ENCODE measurements around the gene ZNF236. TPM values are rescaled to one million over a fixed set of nuclear protein-coding genes. Genes with fewer than 3 reads are reported as not detected.

ZNF236 gene
- total RNA-seq, 1 experiment from 2014 or later = 14.9 TPM

DNA sequence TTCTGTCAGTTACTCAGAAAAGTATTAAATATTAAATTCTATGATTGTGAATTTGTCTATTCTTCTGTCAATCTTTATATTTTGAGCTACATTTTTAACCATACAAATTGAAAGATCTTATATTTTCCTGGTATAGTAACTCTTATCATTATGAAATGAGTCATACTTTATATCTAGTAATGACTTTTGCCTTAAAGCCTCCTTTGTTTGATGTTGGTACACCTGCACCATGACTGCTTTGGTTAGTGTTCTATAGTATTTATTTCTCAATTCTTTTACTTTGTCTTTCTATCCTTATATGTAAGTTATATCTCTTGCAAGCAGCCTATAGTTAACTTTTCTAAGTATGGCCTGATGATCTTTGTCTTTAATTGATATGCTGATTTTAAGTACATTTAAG, 13.0 kb downstream of the ZNF236 start:
- BruUV-seq (replicated peaks) = no TSS peak
- CTCF ChIA-PET = no interaction called here
- POLR2A ChIA-PET = no interaction called here
- Histone ChIP-seq H3K4me3 (ENCODE audit: low read depth, low read length) (no peak overlapping the region), H3K9me3 (no peaks in the 10 kb centered on the region), H3K36me3 (ENCODE audit: control insufficient read depth, insufficient read depth, low read length) (no peaks in the 10 kb centered on the region), H3K4me1 (peaks cover 5% of the 10 kb centered on the region; the same call in 1 of the 2 replicates), H3K27me3 (replicated peaks; ENCODE audit: control insufficient read depth, insufficient read depth, low read length) (no peaks in the 10 kb centered on the region)
- intact Hi-C loops (cut with micrococcal nuclease; ENCODE audit: unreplicated experiment) = no loop called here
- H3K4me3 Mint-ChIP-seq (ENCODE audit: unreplicated experiment) = no peak overlapping the region
- H3K36me3 Mint-ChIP-seq (ENCODE audit: insufficient read depth, unreplicated experiment) = no peaks in the 10 kb centered on the region
- H3K27ac Mint-ChIP-seq (ENCODE audit: unreplicated experiment) = no peak overlapping the region
- no peak for DNase-seq
- peaks cover 12% of the 10 kb centered on the region for H3K4me1 Mint-ChIP-seq (ENCODE audit: low read depth, unreplicated experiment)
- no peaks in the 10 kb centered on the region for H3K9me3 Mint-ChIP-seq (ENCODE audit: unreplicated experiment)
- TF ChIP-seq, protein P1, sequence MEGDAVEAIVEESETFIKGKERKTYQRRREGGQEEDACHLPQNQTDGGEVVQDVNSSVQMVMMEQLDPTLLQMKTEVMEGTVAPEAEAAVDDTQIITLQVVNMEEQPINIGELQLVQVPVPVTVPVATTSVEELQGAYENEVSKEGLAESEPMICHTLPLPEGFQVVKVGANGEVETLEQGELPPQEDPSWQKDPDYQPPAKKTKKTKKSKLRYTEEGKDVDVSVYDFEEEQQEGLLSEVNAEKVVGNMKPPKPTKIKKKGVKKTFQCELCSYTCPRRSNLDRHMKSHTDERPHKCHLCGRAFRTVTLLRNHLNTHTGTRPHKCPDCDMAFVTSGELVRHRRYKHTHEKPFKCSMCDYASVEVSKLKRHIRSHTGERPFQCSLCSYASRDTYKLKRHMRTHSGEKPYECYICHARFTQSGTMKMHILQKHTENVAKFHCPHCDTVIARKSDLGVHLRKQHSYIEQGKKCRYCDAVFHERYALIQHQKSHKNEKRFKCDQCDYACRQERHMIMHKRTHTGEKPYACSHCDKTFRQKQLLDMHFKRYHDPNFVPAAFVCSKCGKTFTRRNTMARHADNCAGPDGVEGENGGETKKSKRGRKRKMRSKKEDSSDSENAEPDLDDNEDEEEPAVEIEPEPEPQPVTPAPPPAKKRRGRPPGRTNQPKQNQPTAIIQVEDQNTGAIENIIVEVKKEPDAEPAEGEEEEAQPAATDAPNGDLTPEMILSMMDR (IDR thresholded peaks at IDR 0.05; ENCODE audit: insufficient read depth in 1 of 2, low read depth in 1 of 2, low read length in 1 of 2, severe bottlenecking in 1 of 2, unreplicated experiment in 1 of 2) = no peak
- no peaks in the 10 kb centered on the region for H3K27me3 Mint-ChIP-seq (ENCODE audit: insufficient read depth, unreplicated experiment)

DNA sequence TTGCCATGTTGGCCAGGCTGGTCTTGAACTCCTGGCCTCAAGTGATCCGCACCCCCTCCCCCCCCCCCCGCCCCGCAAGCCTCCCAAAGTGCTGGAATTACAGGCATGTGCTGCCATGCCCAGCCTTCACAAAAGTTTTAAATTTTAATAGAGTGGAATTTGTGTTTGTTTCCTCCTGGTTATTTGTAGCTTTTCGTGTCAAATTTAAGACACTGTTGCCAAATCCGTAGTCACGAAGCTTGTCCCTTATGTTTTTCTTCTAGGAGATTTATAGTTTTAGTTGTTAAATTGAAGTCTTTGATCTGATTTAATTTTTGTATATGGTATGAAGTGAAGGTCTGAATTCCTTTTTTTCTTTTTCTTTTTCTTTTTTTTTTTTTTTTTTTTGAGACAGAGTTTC, 14.7 kb downstream of the ZNF236 start:
- H3K27me3 Mint-ChIP-seq (ENCODE audit: insufficient read depth, unreplicated experiment) = no peaks in the 10 kb centered on the region
- Histone ChIP-seq H3K4me1 (peaks cover 5% of the 10 kb centered on the region; the same call in 1 of the 2 replicates), H3K27me3 (replicated peaks; ENCODE audit: control insufficient read depth, insufficient read depth, low read length) (no peaks in the 10 kb centered on the region), H3K36me3 (ENCODE audit: control insufficient read depth, insufficient read depth, low read length) (no peaks in the 10 kb centered on the region), H3K9me3 (no peaks in the 10 kb centered on the region), H3K4me3 (ENCODE audit: low read depth, low read length) (no peak overlapping the region)
- peaks cover 12% of the 10 kb centered on the region for H3K4me1 Mint-ChIP-seq (ENCODE audit: low read depth, unreplicated experiment)
- H3K4me3 Mint-ChIP-seq (ENCODE audit: unreplicated experiment) = no peak overlapping the region
- no peak for DNase-seq
- H3K36me3 Mint-ChIP-seq (ENCODE audit: insufficient read depth, unreplicated experiment) = no peaks in the 10 kb centered on the region
- ChIA-PET CTCF (no interaction called here), POLR2A (no interaction called here)
- intact Hi-C loops (cut with micrococcal nuclease; ENCODE audit: unreplicated experiment) = no loop called here
- no peaks in the 10 kb centered on the region for H3K9me3 Mint-ChIP-seq (ENCODE audit: unreplicated experiment)
- no TSS peak for BruUV-seq (replicated peaks)
- TF ChIP-seq, protein P1 (IDR thresholded peaks at IDR 0.05; ENCODE audit: insufficient read depth in 1 of 2, low read depth in 1 of 2, low read length in 1 of 2, severe bottlenecking in 1 of 2, unreplicated experiment in 1 of 2) = no peak
- H3K27ac Mint-ChIP-seq (ENCODE audit: unreplicated experiment) = no peak overlapping the region

DNA sequence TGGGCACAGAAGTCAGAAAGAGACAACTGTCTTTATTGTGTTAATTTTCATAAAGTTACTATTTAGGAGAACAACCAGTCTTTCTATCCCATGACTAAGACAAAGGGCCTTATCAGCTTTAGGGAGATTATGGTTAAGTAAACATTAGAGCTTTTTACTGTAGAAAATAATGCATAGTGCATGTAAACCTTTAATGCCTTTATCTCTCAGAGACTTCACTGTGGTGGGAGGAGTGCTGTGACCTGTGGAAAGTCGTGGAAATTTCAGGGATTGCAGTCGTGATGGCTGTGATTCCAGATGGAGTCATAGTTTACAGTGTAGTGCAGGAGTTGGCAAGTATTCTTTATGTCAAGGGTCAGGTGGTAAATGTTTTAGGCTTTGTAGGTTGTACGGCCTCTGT, 15.8 kb downstream of the ZNF236 start:
- H3K4me3 ChIP-seq (ENCODE audit: low read depth, low read length) = no peak overlapping the region
- ChIA-PET CTCF (no interaction called here), POLR2A (no interaction called here)
- Mint-ChIP-seq H3K4me3 (ENCODE audit: unreplicated experiment) (peak overlapping the region; percentile 13), H3K36me3 (ENCODE audit: insufficient read depth, unreplicated experiment) (no peaks in the 10 kb centered on the region), H3K27me3 (ENCODE audit: insufficient read depth, unreplicated experiment) (no peaks in the 10 kb centered on the region), H3K27ac (ENCODE audit: unreplicated experiment) (no peak overlapping the region), H3K9me3 (ENCODE audit: unreplicated experiment) (no peaks in the 10 kb centered on the region), H3K4me1 (ENCODE audit: low read depth, unreplicated experiment) (peaks cover 16% of the 10 kb centered on the region)
- peaks cover 5% of the 10 kb centered on the region; the same call in 1 of the 2 replicates for H3K4me1 ChIP-seq
- BruUV-seq (replicated peaks) = no TSS peak
- DNase-seq = no peak
- H3K9me3 ChIP-seq = no peaks in the 10 kb centered on the region
- H3K27me3 ChIP-seq (replicated peaks; ENCODE audit: control insufficient read depth, insufficient read depth, low read length) = no peaks in the 10 kb centered on the region
- intact Hi-C loops (cut with micrococcal nuclease; ENCODE audit: unreplicated experiment) = no loop called here
- no peaks in the 10 kb centered on the region for H3K36me3 ChIP-seq (ENCODE audit: control insufficient read depth, insufficient read depth, low read length)
- TF ChIP-seq, protein P1 (IDR thresholded peaks at IDR 0.05; ENCODE audit: insufficient read depth in 1 of 2, low read depth in 1 of 2, low read length in 1 of 2, severe bottlenecking in 1 of 2, unreplicated experiment in 1 of 2) = no peak
